K562 (cell line): Measurements from ENCODE around the gene DPEP1.
A peak's percentile ranks its signal among the peaks of the same experiment; 100 is the strongest.

Source experiments
- CHD4 ChIP-seq: fragments of 200-600 bp; sonication (generic); IDR thresholded peaks from 3 replicates; pipeline ENCODE4 v1.6.1; 2012; ENCODE audit warnings: low read depth, mild to moderate bottlenecking, mixed read lengths, low read length, inconsistent platforms; ENCODE audit not compliant: insufficient read depth, insufficient replicate concordance, poor library complexity, severe bottlenecking
- EGR1 ChIP-seq: fragments of 450-650 bp; conservative IDR thresholded peaks from 2 replicates; pipeline ENCODE4 v1.6.1; 2017; ENCODE audit warnings: mild to moderate bottlenecking
- HDAC1 ChIP-seq, 2 experiments: fragments of 450-650 bp; IDR thresholded peaks; 2 replicates each; pipeline ENCODE4 v1.6.1; 2016 to 2017; ENCODE audit warnings: inconsistent platforms in 1 of 2, mild to moderate bottlenecking in 1 of 2, moderate library complexity in 1 of 2
- JUND ChIP-seq, 2 experiments: IDR thresholded peaks; 2 replicates in 1 of 2; 3 replicates in 1 of 2; pipeline ENCODE4 v1.6.1; 2011; ENCODE audit warnings: borderline replicate concordance in 2 of 2, low read depth in 2 of 2, low read length in 2 of 2, improper control_type of control experiment in 1 of 2, missing biosample characterization in 1 of 2, missing genetic modification characterization in 1 of 2, missing genetic modification reagents in 1 of 2
- MYC ChIP-seq, 2 experiments: fragments of 250-450 bp in 1 of 2; sonication (Bioruptor Pico) in 1 of 2; IDR thresholded peaks; 2 replicates each; pipeline versions ENCODE4 v1.5.1 to v1.6.1; 2012 to 2021; ENCODE audit warnings: low read depth in 2 of 2, borderline replicate concordance in 1 of 2, improper control_type of control experiment in 1 of 2, low read length in 1 of 2, mild to moderate bottlenecking in 1 of 2, moderate library complexity in 1 of 2
- NR2C1 ChIP-seq, 2 experiments: fragments of 450-650 bp; IDR thresholded peaks; 2 replicates each; pipeline ENCODE4 v1.6.1; 2017; ENCODE audit warnings: mild to moderate bottlenecking in 2 of 2, antibody characterized with exemption in 1 of 2, inconsistent platforms in 1 of 2, missing compliant biosample characterization in 1 of 2, missing genetic modification characterization in 1 of 2
- POLR2AphosphoS5 ChIP-seq: IDR thresholded peaks from 2 replicates; pipeline ENCODE4 v1.6.1; 2011; ENCODE audit warnings: mild to moderate bottlenecking, low read depth, low read length, moderate library complexity; ENCODE audit not compliant: control insufficient read depth, insufficient read depth
- ZC3H4 ChIP-seq: sonication (generic); formaldehyde crosslinking; IDR thresholded peaks from 2 replicates; pipeline ENCODE4 v1.9.0; 2021; ENCODE audit warnings: missing genetic modification reagents, borderline replicate concordance
- ZNF24 ChIP-seq: fragments of 450-650 bp; IDR thresholded peaks from 2 replicates; pipeline ENCODE4 v1.6.1; 2016
- ZNF445 ChIP-seq: fragments of 250-450 bp; sonication (Bioruptor Pico); IDR thresholded peaks from 2 replicates; pipeline ENCODE4 v1.4.0; 2020; ENCODE audit warnings: low read depth, mild to moderate bottlenecking, moderate library complexity
- TF ChIP-seq, protein P1 (sequence below): sonication (generic); formaldehyde crosslinking; IDR thresholded peaks from 2 replicates; pipeline ENCODE4 v1.8.0; 2023; ENCODE audit warnings: mild to moderate bottlenecking, missing genetic modification reagents
- TF ChIP-seq, protein P2 (sequence below), 3 experiments: IDR thresholded peaks in 2 of 3; conservative IDR thresholded peaks in 1 of 3; 2 replicates each; pipeline ENCODE4 v1.5.1; 2011 to 2012; ENCODE audit warnings: low read length in 3 of 3, mild to moderate bottlenecking in 3 of 3, control low read depth in 2 of 3, improper control_type of control experiment in 1 of 3, inconsistent platforms in 1 of 3, low read depth in 1 of 3, mixed read lengths in 1 of 3, moderate library complexity in 1 of 3; ENCODE audit not compliant: insufficient read depth in 2 of 3
- TF ChIP-seq, protein P3 (sequence below), 2 experiments: IDR thresholded peaks; 2 replicates each; pipeline ENCODE4 v1.6.1; 2012; ENCODE audit warnings: improper control_type of control experiment in 2 of 2, low read depth in 2 of 2, low read length in 2 of 2, borderline replicate concordance in 1 of 2

DNA sequence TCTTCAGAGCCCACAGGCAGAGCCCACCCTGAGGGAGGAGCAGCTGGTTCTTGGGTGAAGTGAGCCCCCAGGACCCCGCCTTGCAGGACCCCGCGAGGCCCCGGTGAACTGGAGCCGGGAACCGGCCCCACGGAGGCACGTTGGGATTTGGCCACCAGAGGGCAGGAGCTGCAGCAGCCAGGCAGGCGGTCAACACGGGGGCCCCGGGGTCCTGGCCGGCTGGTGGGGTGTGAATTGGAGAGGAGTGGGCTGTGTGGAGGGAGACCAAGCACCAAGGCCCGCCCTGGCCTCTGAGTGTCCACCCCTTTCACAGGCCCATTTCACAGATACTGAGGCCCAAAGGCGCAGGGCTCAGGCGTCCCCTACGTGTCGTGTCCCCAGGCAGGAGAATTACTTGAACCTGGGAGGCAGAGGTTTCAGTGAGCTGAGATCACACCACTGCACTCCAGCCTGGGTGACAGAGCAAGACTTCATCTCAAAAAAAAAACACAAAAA, 2.2 kb downstream of the DPEP1 start:
- TF ChIP-seq EGR1 (no peak), ZNF24 (no peak), ZNF445 (CRISPR knock-in tag) (no peak), CHD4 (no peak), MYC (IDR thresholded peaks at IDR 0.05; ENCODE audit: low read depth, low read length) (no peak), MYC (CRISPR knock-in tag; IDR thresholded peaks at IDR 0.05; ENCODE audit: borderline replicate concordance, low read depth) (no peak), JUND (IDR thresholded peaks at IDR 0.05; ENCODE audit: borderline replicate concordance, low read depth, low read length) (no peak), JUND (tag; IDR thresholded peaks at IDR 0.05; ENCODE audit: borderline replicate concordance, low read depth, low read length) (no peak), HDAC1 (IDR thresholded peaks at IDR 0.05) (no peak), ZC3H4 (CRISPR knock-in tag) (no peak), NR2C1 (IDR thresholded peaks at IDR 0.05) (no peak), NR2C1 (tag; IDR thresholded peaks at IDR 0.05) (no peak), POLR2AphosphoS5 (no peak)
- TF ChIP-seq, protein P1, sequence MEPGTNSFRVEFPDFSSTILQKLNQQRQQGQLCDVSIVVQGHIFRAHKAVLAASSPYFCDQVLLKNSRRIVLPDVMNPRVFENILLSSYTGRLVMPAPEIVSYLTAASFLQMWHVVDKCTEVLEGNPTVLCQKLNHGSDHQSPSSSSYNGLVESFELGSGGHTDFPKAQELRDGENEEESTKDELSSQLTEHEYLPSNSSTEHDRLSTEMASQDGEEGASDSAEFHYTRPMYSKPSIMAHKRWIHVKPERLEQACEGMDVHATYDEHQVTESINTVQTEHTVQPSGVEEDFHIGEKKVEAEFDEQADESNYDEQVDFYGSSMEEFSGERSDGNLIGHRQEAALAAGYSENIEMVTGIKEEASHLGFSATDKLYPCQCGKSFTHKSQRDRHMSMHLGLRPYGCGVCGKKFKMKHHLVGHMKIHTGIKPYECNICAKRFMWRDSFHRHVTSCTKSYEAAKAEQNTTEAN (CRISPR knock-in tag), result no peak
- TF ChIP-seq, protein P2, sequence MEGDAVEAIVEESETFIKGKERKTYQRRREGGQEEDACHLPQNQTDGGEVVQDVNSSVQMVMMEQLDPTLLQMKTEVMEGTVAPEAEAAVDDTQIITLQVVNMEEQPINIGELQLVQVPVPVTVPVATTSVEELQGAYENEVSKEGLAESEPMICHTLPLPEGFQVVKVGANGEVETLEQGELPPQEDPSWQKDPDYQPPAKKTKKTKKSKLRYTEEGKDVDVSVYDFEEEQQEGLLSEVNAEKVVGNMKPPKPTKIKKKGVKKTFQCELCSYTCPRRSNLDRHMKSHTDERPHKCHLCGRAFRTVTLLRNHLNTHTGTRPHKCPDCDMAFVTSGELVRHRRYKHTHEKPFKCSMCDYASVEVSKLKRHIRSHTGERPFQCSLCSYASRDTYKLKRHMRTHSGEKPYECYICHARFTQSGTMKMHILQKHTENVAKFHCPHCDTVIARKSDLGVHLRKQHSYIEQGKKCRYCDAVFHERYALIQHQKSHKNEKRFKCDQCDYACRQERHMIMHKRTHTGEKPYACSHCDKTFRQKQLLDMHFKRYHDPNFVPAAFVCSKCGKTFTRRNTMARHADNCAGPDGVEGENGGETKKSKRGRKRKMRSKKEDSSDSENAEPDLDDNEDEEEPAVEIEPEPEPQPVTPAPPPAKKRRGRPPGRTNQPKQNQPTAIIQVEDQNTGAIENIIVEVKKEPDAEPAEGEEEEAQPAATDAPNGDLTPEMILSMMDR (IDR thresholded peaks at IDR 0.05 in 2 of 3, conservative IDR thresholded peaks at IDR 0.05 in 1 of 3; ENCODE audit: insufficient read depth in 2 of 3, low read depth in 1 of 3, low read length in 3 of 3), result peak; percentile 55 to 72 (median 71)
- TF ChIP-seq, protein P3, sequence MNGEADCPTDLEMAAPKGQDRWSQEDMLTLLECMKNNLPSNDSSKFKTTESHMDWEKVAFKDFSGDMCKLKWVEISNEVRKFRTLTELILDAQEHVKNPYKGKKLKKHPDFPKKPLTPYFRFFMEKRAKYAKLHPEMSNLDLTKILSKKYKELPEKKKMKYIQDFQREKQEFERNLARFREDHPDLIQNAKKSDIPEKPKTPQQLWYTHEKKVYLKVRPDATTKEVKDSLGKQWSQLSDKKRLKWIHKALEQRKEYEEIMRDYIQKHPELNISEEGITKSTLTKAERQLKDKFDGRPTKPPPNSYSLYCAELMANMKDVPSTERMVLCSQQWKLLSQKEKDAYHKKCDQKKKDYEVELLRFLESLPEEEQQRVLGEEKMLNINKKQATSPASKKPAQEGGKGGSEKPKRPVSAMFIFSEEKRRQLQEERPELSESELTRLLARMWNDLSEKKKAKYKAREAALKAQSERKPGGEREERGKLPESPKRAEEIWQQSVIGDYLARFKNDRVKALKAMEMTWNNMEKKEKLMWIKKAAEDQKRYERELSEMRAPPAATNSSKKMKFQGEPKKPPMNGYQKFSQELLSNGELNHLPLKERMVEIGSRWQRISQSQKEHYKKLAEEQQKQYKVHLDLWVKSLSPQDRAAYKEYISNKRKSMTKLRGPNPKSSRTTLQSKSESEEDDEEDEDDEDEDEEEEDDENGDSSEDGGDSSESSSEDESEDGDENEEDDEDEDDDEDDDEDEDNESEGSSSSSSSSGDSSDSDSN (IDR thresholded peaks at IDR 0.05; ENCODE audit: borderline replicate concordance in 1 of 2, low read depth in 2 of 2, low read length in 2 of 2), result no peak
